ENCODE data around the gene CBFA2T3. TPM values are rescaled to one million over a fixed set of nuclear protein-coding genes. Genes with fewer than 3 reads are reported as not detected.

The CBFA2T3 gene
- total RNA-seq, 1 donor from 2014 or later, result 2.4 TPM

GRCh38 chr16:88888461-88889387, 88.3 kb downstream of the CBFA2T3 start:
- Histone ChIP-seq H4K20me1 (ENCODE audit: insufficient read depth, low read length) (no peaks in the 10 kb centered on the region), H3K4me2 (ENCODE audit: low read length) (no peak overlapping the region), H3K4me1 (ENCODE audit: insufficient read depth, low read length) (no peaks in the 10 kb centered on the region), H3K79me2 (ENCODE audit: insufficient read depth, low read length) (no peaks in the 10 kb centered on the region), H3K36me3 (ENCODE audit: insufficient read depth, low read length) (no peaks in the 10 kb centered on the region), H3K27ac (ENCODE audit: low read depth, low read length) (no peak overlapping the region), H3K4me3 (ENCODE audit: insufficient read depth, low read depth, low read length) (no peak overlapping the region), H3K27me3 (ENCODE audit: insufficient read depth, low read length) (no peaks in the 10 kb centered on the region), H3K9me3 (ENCODE audit: insufficient read depth, low read depth, low read length) (no peaks in the 10 kb centered on the region), H3K9ac (ENCODE audit: low read length) (no peak overlapping the region), H2AFZ (ENCODE audit: low read depth, low read length) (no peak overlapping the region)
- TF ChIP-seq EZH2 (IDR thresholded peaks at IDR 0.05; ENCODE audit: insufficient read depth, low read length) (no peak), CTCF (IDR thresholded peaks at IDR 0.05; ENCODE audit: insufficient read depth, low read depth, low read length) (no peak)
- Mint-ChIP-seq H3K36me3 (ENCODE audit: low read depth, unreplicated experiment) (peaks cover 5% of the 10 kb centered on the region), H3K27ac (ENCODE audit: unreplicated experiment) (no peak overlapping the region), H3K9me3 (ENCODE audit: unreplicated experiment) (peaks cover 10% of the 10 kb centered on the region), H3K4me3 (ENCODE audit: unreplicated experiment) (no peak overlapping the region), H3K4me1 (ENCODE audit: low read depth, unreplicated experiment) (no peaks in the 10 kb centered on the region), H3K27me3 (ENCODE audit: low read depth, unreplicated experiment) (peaks cover 25% of the 10 kb centered on the region)
- DNase-seq (ENCODE audit: low read depth) (no peak), FAIRE-seq (no peak)

GRCh38 chr16:88888057-88888456, 89.0 kb downstream of the CBFA2T3 start:
- Histone ChIP-seq H3K4me3 (ENCODE audit: insufficient read depth, low read depth, low read length) (no peak overlapping the region), H4K20me1 (ENCODE audit: insufficient read depth, low read length) (no peaks in the 10 kb centered on the region), H3K9ac (ENCODE audit: low read length) (no peak overlapping the region), H2AFZ (ENCODE audit: low read depth, low read length) (no peak overlapping the region), H3K79me2 (ENCODE audit: insufficient read depth, low read length) (no peaks in the 10 kb centered on the region), H3K36me3 (ENCODE audit: insufficient read depth, low read length) (no peaks in the 10 kb centered on the region), H3K4me1 (ENCODE audit: insufficient read depth, low read length) (no peaks in the 10 kb centered on the region), H3K27ac (ENCODE audit: low read depth, low read length) (no peak overlapping the region), H3K9me3 (ENCODE audit: insufficient read depth, low read depth, low read length) (no peaks in the 10 kb centered on the region), H3K4me2 (ENCODE audit: low read length) (no peak overlapping the region), H3K27me3 (ENCODE audit: insufficient read depth, low read length) (no peaks in the 10 kb centered on the region)
- Mint-ChIP-seq H3K27ac (ENCODE audit: unreplicated experiment) (peak overlapping the region; percentile 72), H3K4me3 (ENCODE audit: unreplicated experiment) (no peak overlapping the region), H3K36me3 (ENCODE audit: low read depth, unreplicated experiment) (peaks cover 5% of the 10 kb centered on the region), H3K4me1 (ENCODE audit: low read depth, unreplicated experiment) (no peaks in the 10 kb centered on the region), H3K27me3 (ENCODE audit: low read depth, unreplicated experiment) (peaks cover 25% of the 10 kb centered on the region), H3K9me3 (ENCODE audit: unreplicated experiment) (peaks cover 10% of the 10 kb centered on the region)
- DNase-seq (ENCODE audit: low read depth) (no peak), FAIRE-seq (no peak)
- TF ChIP-seq CTCF (IDR thresholded peaks at IDR 0.05; ENCODE audit: insufficient read depth, low read depth, low read length), result no peak

Data from astrocyte (in vitro differentiated cells and primary cell).